Panc1 (cell line): Measurements from ENCODE around the gene RAP1B. TPM values are rescaled to one million over a fixed set of nuclear protein-coding genes. Genes with fewer than 3 reads are reported as not detected.

ENCODE experiments used
- ATAC-seq: fragments of 200-7000 bp; cut with Tn5 transposase; 2 replicates; pipeline ENCODE4 v1.9.1; 2020; ENCODE audit warnings: mild to moderate bottlenecking, moderate library complexity
- BruUV-seq: library from RNA; stranded (reverse); fragments of 400-500 nt; replicated peaks from 2 replicates; lab custom pipeline; 2021; lab: Mats Ljungman, UMichigan
- CTCF ChIA-PET: fragments of 300-600 bp; sonication (Branson Sonifier 250); formaldehyde crosslinking; loops from one replicate; lab custom pipeline; 2022; ENCODE audit warnings: antibody characterized with exemption; lab: Charles Lee
- POLR2A ChIA-PET: fragments of 300-600 bp; sonication (Branson Sonifier 250); formaldehyde crosslinking; loops from one replicate; lab custom pipeline; 2022; ENCODE audit warnings: antibody characterized with exemption; lab: Charles Lee
- DNase-seq: peaks from one replicate; pipeline ENCODE4 v3.0.0-alpha.2; 2010; ENCODE audit warnings: low read depth, low spot score
- H3K27ac ChIP-seq: 2 replicates; pipeline ENCODE4 v1.5.1; 2011; ENCODE audit warnings: mild to moderate bottlenecking, low read length, inconsistent platforms
- H3K27me3 ChIP-seq: fragments of 200-500 bp; sonication (Bioruptor generic); 2 replicates; pipeline ENCODE4 v1.6.0; 2014; ENCODE audit warnings: low read length, inconsistent platforms; ENCODE audit not compliant: control insufficient read depth, insufficient read depth
- H3K36me3 ChIP-seq: fragments of 200-500 bp; sonication (Bioruptor generic); 2 replicates; pipeline ENCODE4 v1.5.1; 2014; ENCODE audit warnings: inconsistent platforms, mild to moderate bottlenecking, low read length, moderate library complexity; ENCODE audit not compliant: control insufficient read depth, insufficient read depth
- H3K4me1 ChIP-seq: 2 replicates; pipeline ENCODE4 v1.5.1; 2011; ENCODE audit warnings: inconsistent platforms, mild to moderate bottlenecking, low read length, moderate library complexity; ENCODE audit not compliant: control insufficient read depth, insufficient read depth
- H3K4me3 ChIP-seq, 2 experiments: 2 replicates each; pipeline ENCODE4 v1.5.1; 2011 to 2012; ENCODE audit warnings: low read depth in 2 of 2, low read length in 2 of 2, mild to moderate bottlenecking in 2 of 2, inconsistent platforms in 1 of 2, moderate library complexity in 1 of 2
- H3K9me3 ChIP-seq: fragments of 200-500 bp; sonication (Bioruptor generic); 2 replicates; pipeline ENCODE4 v1.5.1; 2014; ENCODE audit warnings: low read depth, mild to moderate bottlenecking, inconsistent platforms, low read length, moderate library complexity; ENCODE audit not compliant: control insufficient read depth, insufficient read depth
- CTCF ChIP-seq: fragments of 450-650 bp; IDR thresholded peaks from 2 replicates; pipeline ENCODE4 v1.5.1; 2017; ENCODE audit warnings: mild to moderate bottlenecking
- POLR2AphosphoS5 ChIP-seq: IDR thresholded peaks from 2 replicates; pipeline ENCODE4 v1.6.1; 2012; ENCODE audit warnings: mild to moderate bottlenecking, low read depth, low read length, moderate library complexity
- REST ChIP-seq, 2 experiments: IDR thresholded peaks; 2 replicates each; pipeline ENCODE4 v1.6.1; 2011 to 2012; ENCODE audit warnings: low read depth in 2 of 2, control low read depth in 1 of 2, low read length in 1 of 2, mild to moderate bottlenecking in 1 of 2, moderate library complexity in 1 of 2; ENCODE audit not compliant: insufficient read depth in 1 of 2
- SIN3A ChIP-seq: IDR thresholded peaks from 2 replicates; pipeline ENCODE4 v1.6.1; 2012; ENCODE audit warnings: low read depth, mild to moderate bottlenecking, low read length, moderate library complexity, borderline replicate concordance; ENCODE audit not compliant: insufficient read depth
- TCF7L2 ChIP-seq: IDR thresholded peaks from 2 replicates; pipeline ENCODE4 v1.6.1; 2011; ENCODE audit warnings: mild to moderate bottlenecking, low read depth, low read length, inconsistent platforms
- in situ Hi-C: cut with HindIII; loops from 2 replicates; pipeline ENCODE4 v1.10.0; 2016; ENCODE audit warnings: low sequenced_read_pairs, low pct_unique_long_range_greater_than_20kb
- intact Hi-C: fragments of 100-400 bp; cut with micrococcal nuclease; formaldehyde crosslinking; loops from one replicate; pipeline ENCODE4 v1.10.0; 2022; ENCODE audit not compliant: unreplicated experiment
- total RNA-seq: library from RNA; stranded (reverse); gene quantifications from one replicate; pipeline ENCODE4 v1.2.1, GENCODE V29; 2021; ENCODE audit not compliant: unreplicated experiment

RAP1B gene
- total RNA-seq, 1 experiment from 2014 or later: 328 TPM

GRCh38 chr12:68595241-68595640 lies 15.5 kb upstream of the RAP1B start:
- ATAC-seq (no peak), DNase-seq (no peak)
- H3K4me1 ChIP-seq: no peaks in the 10 kb centered on the region
- H3K27ac ChIP-seq: peak overlapping the region; percentile 67; the same call in 1 of the 2 replicates
- CTCF ChIA-PET: no interaction called here
- intact Hi-C loops (no loop called here), in situ Hi-C loops (no loop called here)
- H3K4me3 ChIP-seq: no peak overlapping the region
- TF ChIP-seq POLR2AphosphoS5 (no peak), CTCF (no peak), TCF7L2 (no peak), SIN3A (no peak), REST (IDR thresholded peaks at IDR 0.05; ENCODE audit: insufficient read depth in 1 of 2, low read depth in 2 of 2, low read length in 1 of 2) (no peak)
- no peaks in the 10 kb centered on the region for H3K9me3 ChIP-seq
- POLR2A ChIA-PET: no interaction called here
- no peaks in the 10 kb centered on the region for H3K36me3 ChIP-seq
- BruUV-seq: no TSS peak
- H3K27me3 ChIP-seq: no peaks in the 10 kb centered on the region

GRCh38 chr12:68601767-68602166 lies 8.9 kb upstream of the RAP1B start:
- no TSS peak for BruUV-seq
- ChIA-PET POLR2A (no interaction called here), CTCF (interaction anchor here (0.7 kb wide), 1 partner anchor 8 kb away, joined by 3 read pairs; no protein-coding TSS in a partner anchor)
- H3K9me3 ChIP-seq: no peaks in the 10 kb centered on the region
- peak overlapping the region; percentile 85 for H3K27ac ChIP-seq
- DNase-seq: no peak
- intact Hi-C loops: no loop called here
- no peaks in the 10 kb centered on the region for H3K36me3 ChIP-seq
- in situ Hi-C loops: no loop called here
- no peak overlapping the region for H3K4me3 ChIP-seq
- peak; percentile 79 for ATAC-seq
- H3K27me3 ChIP-seq: no peaks in the 10 kb centered on the region
- TF ChIP-seq REST (IDR thresholded peaks at IDR 0.05; ENCODE audit: insufficient read depth in 1 of 2, low read depth in 2 of 2, low read length in 1 of 2) (no peak), SIN3A (no peak), CTCF (no peak), POLR2AphosphoS5 (no peak), TCF7L2 (peak; percentile 30; the same call in 1 of the 2 replicates)
- peaks cover 18% of the 10 kb centered on the region; the same call in 1 of the 2 replicates for H3K4me1 ChIP-seq
